HG02870 (cell line): ENCODE data around the gene ZBTB7C.

Experiments
- ATAC-seq: cut with Tn5 transposase; IDR thresholded peaks from one replicate; pipeline ENCODE4 v1.9.1; 2021; ENCODE audit warnings: mild to moderate bottlenecking, moderate library complexity; ENCODE audit not compliant: unreplicated experiment

The ZBTB7C gene

DNA sequence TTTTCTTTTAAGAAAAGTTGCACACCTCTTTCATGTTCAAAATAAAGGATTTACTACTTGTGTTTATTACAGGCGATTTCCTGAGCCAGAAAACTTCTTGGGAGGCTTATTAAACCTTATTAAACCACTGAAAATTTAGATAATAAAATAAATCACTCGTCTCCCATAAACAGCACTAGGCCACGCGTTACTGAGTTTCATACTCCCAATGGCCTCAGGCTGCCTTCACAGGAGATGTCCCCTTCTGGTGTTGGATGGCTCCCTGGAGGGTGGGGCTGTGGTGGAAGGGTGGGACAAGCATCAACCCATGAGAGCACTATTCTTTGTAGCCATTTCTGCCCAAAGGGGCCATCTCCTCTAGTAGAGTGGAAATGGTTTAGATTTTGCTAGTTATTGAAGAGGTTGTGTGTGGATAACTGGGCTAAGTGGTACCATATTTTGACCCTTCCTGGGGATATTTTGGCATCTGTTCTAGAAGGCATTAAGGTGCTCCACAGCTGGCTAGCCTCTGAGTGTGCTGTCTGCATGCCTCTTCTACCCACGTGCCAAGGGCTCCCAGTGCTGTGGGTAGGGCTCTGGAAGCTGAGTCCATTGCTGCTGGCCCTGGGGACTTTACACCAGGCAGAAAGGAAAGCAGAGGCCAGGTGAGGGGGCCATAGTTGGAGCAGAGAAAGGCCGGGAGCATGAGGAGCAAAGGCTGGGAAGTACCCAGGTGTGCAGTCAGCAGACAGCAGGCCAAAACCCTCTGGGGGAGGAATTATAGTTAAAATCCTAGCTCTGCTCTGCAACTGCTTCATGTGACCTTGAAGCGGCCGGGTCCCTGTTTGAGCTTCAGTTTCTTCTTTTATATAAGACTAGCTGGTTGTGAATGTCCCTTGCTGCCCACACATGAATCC lies 357.0 kb downstream of the ZBTB7C start:
- ATAC-seq: no peak

DNA sequence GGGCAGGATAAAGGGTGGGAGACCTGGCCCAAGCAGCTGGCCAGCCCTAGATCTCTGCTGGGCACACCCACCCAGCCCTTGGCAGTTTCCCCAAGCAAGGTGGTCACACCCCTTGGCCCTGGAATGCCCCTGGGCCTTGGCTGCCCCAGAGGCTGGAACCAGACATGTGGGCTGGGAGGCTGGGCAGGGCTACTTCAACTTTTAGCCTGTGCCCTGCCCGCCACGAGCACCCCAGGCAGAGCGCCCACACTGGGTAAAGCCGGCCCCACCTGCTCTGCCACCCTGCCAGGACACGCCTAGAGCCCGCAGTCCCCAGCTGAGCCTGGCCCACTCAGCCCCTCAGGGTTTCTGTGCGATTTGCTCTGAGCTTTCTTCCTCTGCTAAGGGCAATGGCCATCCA lies 359.0 kb downstream of the ZBTB7C start:
- ATAC-seq: no peak

- no peak for ATAC-seq
These were observed 359.4 kb downstream of the ZBTB7C start for GRCh38 chr18:48049757-48050156.

DNA sequence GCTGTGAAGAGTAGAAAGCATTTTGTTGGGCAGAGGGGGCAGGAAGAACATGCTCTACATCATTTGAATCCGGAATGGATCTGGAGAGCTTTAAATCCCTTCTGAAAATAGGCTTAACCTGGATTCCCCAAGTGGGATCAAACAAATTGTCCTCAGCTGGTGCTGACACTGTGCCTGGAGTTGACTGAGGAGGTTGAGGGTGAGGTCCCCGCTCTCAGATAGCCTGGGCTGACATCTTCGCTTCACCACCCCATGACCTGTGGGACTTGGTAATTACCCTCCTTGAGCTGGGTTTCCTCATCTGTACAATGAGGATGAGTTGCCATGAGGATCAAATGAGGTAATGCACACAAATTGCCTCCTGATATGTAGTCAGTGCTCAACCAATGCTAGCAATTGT lies 360.9 kb downstream of the ZBTB7C start:
- ATAC-seq: no peak

DNA sequence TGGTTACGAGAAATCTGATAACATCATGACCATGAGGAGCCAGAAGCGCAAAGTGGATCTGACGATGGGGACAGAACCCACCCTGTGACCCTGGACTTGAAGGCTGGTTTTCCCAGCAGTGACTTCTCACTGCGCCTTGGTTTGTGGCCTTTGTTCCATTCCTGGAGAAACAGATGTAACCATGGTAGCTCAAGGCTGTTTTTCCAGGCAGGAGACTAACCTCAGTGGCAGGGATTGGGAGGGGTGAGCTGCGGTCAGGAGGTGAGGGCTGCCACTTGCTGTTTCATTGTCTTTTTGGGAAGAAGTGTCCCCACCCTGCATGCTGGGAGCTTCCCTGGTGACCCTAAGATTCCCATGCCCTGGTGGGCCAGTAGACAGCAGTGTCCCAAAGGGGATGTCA lies 362.3 kb downstream of the ZBTB7C start:
- ATAC-seq: no peak

GRCh38 chr18:48045744-48046143 lies 363.4 kb downstream of the ZBTB7C start:
- ATAC-seq: no peak

GRCh38 chr18:48044944-48045343 lies 364.2 kb downstream of the ZBTB7C start:
- no peak for ATAC-seq

DNA sequence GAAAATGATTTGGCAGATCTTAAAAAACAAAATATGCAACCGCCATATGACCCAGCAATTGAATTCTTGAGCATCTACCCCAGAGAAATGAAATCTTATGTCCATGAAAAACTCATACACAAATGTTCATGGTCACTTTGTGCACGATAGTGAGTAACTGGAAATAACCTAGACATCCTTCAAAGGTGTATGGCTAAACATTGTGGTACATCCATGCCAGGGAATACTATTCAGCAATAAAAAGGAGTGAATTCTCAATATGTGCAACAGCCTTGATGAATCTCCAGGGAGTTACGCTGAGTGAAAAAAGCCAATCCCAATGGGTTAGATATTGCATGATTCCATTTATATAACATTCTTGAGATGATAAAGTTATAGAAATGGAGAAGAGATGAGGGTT lies 366.0 kb downstream of the ZBTB7C start:
- no peak for ATAC-seq

- ATAC-seq: no peak
These were observed 366.8 kb downstream of the ZBTB7C start for GRCh38 chr18:48042431-48042830.

DNA sequence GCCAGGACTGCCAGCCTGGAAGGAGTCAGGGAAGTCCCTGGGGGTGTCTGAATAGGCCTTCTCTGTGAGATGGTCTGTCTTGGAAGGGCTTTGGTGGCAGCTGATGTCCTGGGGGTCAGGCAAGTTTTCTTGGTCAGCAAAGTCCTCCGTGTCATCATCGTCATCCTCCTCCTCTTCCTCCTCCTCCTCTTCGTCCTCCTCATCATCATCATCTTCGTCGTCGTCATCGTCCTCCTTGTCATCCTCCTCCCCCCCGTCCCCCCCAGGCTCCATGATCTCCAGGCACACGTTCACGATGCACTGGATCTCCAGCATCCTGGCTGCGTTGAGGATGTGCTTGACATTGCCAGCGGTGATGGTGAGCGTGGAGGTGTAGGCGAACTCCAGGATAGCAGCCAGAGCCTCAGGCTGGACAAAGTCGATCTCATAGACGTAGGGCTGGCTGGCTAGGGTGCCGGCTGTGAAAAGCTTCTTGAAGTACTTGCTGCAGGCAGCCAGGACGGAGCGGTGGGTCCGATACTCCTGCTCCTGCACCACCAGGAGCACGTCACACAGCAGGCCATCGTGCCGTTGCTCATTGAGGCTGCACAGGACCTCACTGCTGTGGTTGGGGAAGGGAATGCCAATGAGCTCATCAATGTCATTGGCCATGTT lies 368.6 kb downstream of the ZBTB7C start:
- ATAC-seq: no peak

DNA sequence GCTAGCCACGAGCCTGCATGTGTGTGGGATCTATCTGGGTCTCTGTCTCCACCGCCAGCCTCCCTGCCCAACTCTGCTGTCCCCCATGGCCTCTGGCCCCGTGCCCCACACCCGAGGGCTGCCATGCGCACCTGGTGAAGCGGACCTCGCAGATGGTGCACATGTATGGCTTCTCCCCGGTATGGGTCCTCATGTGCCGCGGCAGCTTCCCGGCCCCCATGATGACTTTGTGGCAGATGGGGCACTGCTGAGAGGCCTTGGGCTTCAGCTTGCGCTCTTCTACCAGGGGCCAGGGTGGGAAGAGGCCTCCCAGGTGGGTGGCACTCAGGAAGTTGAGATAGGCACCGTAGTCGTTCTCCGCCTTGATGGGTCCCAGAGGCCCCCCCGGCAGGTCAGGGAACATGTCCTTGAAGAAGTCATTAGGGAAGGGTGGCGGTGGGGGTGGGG lies 369.4 kb downstream of the ZBTB7C start:
- no peak for ATAC-seq

DNA sequence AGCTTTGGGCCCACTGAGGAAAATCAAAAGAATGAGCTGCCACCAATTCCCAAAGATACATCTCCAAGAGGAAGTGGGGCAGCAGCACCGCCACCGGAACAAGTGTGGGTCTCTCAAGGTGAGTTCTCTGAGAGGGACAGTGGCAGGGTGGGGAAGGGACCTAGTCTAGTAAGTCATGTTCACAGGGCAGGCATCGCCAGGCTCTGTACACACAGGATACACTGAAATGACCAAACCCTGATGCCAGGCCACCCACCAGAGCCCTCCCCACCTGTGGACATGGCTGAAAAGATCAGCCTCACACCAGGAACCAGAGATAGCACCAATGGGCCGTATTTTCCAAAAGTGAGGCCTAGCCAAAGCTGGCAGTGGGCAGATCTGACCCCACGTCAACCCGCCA lies 370.5 kb downstream of the ZBTB7C start:
- no peak for ATAC-seq

DNA sequence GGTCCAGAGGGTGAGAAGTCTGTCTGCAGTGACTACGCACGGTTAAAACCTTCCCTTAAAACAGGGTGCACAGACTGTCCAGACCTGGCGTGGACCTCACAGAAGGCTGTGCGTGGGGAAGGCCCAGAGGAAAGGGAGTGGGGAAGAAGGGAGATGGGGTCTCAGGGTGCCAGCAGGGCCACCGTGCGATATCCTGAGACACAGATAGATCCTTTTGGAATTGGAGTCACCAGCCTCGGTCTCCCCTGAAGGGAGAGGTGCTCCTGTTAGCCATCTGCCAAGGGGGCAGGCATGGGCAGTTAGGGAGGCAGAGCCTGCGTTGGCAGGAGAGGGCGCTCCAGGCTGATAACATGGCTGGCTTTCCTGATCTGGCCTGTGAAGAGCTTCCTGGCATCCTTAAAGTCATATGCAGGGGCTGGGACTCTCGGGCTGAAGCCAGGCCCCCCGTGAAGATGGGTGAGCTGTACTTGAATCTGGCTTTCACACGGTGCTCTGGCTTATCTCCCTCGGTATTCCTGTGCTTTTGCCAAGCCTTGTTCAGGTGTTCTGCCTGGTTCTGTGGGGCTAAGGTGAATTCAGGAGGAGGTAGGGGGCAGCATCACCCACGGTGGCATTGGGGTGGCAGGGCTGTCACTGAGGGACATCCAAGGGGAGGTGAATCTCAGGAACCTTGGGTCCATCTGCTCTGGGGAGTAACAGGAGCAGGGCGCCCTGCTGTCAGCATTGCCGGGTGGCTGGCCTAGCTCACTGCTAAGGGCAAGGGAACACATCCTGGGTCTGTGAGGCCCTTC lies 371.5 kb downstream of the ZBTB7C start:
- ATAC-seq: no peak

DNA sequence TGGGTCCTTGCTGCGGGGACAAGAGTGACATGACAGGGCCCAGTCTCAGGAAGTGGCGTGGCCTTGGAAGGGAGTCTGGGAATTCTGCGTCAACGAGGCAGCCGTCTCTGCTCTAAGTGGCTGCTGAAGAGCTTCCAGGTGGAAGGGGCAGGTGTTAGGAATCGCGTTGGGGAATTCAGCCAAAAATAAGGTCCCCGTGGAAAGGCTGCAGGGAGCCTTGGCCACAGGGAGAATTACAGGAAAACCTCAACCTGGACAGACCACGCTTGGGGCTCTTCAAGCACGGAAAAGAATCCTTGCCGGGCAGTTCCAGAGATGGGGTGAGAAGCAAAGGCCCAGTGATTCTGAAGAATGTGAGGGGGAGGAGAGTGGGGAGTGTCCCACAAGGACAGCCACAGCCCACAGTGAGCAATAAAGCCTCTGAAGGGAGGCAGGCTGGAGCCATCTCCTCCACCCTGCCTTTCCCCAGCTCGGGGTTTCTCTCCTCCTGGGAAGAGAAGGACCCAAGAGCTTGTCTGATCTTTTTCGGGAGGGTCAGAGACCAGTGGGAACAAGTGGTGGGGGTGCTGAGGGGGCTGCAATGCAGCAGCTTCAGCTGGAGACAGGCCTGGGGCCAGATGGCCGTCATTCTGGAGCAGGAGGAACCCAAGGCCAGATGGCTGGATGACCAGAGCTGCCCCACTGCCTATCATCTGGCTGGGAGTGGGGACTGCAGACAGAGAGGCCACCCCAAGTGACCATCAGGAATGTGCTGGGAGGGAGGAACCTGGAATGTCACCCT lies 372.4 kb downstream of the ZBTB7C start:
- ATAC-seq: no peak

DNA sequence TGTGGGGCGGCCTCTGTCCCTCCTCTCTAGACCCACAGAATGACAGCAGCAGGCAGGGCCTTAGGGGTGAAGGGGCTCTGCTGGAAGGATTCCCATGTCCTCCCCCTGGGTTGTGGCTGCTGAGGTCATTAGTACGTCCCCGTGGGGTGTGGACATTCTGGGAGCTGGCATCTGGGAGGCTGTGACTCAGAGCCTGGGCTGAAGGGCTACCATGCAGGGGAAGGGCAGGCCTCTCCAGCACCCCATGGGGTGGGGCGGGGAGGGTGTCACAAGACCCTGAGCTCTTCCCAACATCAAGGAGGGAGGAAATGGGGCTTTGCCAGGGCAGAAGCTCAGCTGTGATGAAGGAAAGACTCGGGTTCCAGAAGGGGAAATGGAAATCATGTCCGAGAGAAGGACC lies 373.0 kb downstream of the ZBTB7C start:
- no peak for ATAC-seq

DNA sequence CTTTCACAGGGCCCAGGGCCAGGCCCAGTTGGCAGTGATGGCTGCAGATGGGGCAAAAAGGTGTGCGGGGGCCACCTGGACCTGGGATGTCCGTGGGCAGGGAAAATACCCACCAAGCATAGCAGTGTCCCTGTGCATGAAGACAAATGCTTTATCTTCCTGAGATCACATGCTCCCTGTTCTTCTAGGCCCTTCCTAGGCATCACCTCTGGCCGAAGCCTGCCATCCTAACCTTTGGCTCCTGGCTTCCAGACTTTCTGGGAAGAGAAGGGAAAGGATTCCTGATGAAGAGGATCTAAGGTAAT lies 373.7 kb downstream of the ZBTB7C start:
- ATAC-seq: no peak

GRCh38 chr18:48034651-48035555 lies 374.3 kb downstream of the ZBTB7C start:
- ATAC-seq: no peak

DNA sequence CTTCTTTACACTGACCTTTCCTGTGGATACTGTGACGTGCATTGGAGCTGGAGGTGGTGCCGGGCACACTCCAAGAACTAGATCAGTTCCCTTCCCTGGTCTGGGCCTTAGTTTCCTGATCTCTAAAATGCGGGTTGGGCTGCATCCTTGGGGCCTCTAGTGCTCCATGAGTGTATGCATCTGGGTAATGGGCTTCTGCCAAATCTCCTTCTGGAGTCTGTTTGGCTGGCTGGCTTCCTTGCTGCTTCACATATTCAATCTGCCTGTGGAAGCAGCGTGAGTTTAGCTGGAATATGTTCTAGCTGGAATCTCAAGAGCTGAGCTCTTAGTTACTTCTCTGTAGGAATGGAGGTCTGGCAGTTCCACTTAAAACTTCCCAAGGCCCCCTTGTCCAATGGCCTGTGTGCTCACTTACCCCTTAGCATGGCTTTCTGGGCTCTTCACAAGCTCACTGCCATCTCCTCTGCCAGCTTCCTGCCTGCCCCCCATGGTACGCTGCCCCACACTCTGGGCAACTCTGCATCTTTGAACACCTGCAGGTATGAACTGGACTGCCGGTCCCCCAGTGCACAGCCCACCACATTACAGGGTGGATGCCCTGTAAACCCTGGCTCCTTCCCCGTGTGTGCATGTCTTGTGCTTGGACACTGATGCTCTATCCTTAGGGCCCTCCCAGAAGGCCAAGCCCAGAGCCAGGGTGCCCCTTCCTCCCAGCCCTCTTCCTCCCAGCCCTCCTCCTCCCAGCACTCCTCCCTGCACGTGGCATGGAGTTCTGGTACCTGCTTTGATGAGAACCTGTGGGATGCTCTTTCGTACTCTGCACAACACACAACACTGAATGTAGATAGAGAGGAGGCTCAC lies 375.2 kb downstream of the ZBTB7C start:
- ATAC-seq: no peak
